HK-2 (cell line): Measurements from ENCODE around the gene WASF3.

Experiments
- DNase-seq: peaks from one replicate; pipeline ENCODE4 v3.0.0-alpha.2; 2018; ENCODE audit not compliant: unreplicated experiment

Gene WASF3

DNA sequence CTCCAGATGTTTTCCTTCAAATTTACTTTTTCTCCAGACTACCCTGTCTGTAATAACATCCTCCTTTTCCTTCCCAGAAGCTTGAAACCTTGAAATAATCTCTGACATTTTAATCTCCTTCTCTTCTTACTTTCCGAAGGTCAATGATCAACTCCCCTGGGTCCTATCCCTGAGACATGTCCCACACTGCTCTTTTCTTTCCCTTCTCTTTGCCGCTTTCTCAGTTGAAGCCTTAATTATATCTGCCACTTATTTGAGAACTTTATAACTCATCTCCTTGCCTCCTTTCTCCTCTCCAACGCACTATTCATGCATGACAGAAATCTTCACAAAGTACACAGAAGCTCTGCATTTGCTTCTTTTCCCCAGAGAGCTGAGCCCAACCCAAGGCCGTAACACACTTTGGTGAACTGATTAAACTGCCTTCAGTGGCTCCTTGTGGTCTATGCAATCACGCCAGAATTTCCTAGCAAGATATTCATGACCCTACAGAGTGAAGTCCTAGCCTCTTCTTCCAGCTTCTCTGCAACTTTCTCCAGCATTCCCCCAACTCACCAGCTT, 9.2 kb upstream of the WASF3 start:
- DNase-seq, result no peak

DNA sequence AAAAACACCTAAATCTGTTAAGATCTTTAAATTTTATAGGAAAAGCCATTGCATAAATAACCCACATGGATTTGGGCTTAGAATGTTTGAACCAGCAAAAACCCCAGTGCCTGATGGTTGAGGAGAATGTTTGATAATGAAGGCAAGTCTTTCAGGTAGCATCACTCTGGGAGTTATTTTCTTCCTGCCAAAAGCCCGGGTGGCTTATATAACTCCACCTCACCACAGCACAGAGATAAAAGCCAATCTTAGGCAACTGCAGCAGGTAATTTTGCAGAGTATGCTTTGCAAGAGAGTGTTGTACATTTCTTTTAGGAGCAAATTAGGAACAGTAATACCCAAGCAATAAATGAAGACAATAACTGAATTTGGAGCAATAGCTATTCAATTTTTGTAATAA, 7.8 kb upstream of the WASF3 start:
- no peak for DNase-seq

DNA sequence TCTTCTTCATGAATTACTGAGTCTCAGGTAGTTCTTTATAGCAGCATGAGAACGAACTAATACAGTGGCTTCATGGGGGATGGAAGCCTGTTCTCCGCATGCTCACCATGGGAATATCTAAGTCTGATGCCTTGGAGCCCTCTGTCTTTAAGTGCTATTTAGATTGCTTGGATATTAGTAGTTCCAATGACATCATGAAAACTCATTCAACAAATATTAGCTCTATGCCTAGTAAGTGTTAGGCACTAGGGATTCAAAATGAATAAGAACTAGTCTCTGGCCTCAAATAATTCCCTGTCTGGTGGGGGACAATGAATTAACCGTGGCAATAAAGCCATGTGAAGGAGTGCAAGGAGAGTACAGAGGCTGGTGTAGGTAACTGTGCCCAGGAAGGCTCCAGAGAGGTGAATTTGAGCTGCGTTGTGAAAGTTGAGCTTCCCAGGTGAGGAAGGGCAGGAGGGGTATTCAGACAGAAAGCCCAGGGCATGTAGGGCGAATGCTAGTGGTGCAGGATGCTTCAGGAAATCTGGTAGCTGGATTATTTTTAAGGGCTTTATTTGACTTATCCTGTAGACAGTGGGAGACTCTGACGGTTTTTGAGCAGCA, 6.1 kb upstream of the WASF3 start:
- no peak for DNase-seq

DNA sequence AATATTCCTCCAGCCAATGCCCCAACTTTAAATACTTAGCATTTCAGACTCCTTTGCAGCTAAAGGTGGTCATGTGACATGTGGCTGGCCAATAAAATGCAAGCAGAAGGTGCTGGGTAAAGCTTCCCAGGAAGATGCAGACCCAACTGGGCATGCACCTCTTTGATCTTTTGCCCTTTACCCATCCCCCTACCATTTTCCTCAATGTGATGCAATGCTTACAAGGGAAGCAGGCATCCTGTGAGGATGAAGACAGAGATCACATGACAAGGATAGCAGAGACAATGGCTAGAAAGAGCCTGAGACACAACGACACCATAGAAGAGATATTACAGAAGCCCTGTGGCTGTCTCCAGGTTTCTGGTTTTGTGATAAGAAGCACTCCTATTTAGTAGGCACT, 2.1 kb upstream of the WASF3 start:
- no peak for DNase-seq

GRCh38 chr13:26557051-26557392, 461 bp upstream of the WASF3 start:
- DNase-seq, result no peak

DNA sequence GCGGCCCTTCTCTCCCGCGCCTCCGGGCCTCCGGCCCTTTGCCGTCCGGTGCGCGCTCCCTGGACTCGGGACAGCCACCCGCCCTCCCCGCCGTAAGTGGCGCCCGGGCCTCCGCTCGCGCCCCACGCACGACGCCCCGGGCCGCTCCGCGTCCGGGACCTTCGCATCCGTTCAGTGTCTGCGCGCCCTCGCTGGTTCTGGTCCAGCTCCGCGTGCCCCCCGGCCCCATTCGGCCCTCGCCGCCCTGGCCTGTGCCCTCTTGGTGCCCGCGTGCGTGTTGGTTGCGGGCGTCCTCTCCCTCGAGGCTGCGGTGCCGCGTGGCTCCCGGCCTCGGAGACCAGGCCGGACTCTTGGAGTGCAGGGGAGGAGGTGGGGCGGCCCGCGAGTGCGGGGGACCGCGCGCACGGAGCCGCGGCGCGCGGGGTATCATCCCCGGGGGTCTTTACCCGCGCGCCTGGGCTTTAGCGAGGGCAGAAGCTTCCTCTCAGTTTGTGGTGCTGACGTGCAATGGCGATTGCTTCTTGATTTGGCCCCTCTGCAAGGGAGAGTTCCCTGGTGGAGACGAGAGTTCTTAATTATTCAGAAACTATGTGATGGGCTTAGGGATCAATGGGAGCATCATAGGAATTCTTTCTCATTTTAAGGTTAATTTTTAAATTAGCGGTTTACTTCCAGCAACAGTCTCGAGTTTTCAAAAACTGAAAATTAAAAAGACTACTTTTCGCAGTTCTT, 757 bp downstream of the WASF3 start:
- DNase-seq, result peak; percentile 20

GRCh38 chr13:26558987-26559386, 1.5 kb downstream of the WASF3 start:
- no peak for DNase-seq

DNA sequence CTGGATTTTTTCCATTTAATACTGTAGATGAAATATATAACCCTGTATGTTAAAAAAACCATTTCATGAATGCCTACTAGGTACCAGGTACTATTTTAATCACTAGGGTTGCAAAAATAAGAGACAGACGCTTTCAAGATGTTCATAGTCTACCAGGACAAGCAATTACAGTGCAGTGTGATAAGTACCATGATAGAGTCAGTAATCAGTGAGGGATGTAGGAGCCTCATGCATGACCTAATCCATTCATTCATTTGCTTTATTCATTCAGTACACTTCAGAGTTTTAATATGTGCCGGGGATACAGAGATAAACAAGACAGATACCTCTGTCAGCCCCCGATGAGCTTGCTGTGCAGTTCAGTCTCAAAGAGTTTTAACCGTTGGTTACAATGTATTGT, 3.0 kb downstream of the WASF3 start:
- no peak for DNase-seq

DNA sequence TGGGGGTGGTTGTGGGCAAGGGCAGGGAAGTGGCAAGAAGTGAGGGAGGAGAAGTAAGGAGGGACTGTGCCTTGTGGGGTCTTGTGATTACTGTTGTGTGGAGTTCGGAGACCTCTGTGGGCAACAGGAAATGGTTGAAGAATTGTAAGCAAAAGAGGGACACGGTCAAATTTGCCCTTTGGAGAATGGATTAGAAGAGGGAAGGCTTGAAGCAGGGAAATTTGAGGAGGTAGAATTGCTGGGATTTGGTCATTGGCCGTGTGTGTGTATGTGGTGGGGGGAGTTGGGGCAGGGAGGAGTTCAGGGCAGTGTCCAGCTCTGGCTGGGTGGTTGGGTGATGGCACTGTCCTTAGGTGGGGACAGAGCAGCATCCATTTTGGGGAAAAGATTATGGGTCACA, 3.6 kb downstream of the WASF3 start:
- DNase-seq, result no peak

GRCh38 chr13:26561651-26562511, 4.4 kb downstream of the WASF3 start:
- DNase-seq, result no peak

DNA sequence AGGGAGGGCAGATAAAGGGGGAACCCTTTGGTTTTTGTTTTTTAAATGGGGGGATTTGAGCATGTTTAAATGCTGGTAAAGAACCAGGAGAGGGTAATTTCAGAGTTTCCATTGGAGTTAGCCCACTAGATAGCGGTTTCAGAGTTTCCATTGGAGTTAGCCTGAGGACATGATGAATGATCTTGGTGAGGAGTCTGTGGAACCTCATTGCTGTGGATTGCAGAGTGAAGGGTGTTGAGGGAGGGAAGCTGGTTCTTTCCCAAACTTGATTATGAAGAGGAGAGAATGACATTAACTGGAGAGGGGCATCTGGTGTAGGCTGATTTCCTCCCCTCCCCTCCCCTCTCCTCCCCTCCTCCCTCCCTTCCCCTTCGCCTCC, 5.0 kb downstream of the WASF3 start:
- no peak for DNase-seq

DNA sequence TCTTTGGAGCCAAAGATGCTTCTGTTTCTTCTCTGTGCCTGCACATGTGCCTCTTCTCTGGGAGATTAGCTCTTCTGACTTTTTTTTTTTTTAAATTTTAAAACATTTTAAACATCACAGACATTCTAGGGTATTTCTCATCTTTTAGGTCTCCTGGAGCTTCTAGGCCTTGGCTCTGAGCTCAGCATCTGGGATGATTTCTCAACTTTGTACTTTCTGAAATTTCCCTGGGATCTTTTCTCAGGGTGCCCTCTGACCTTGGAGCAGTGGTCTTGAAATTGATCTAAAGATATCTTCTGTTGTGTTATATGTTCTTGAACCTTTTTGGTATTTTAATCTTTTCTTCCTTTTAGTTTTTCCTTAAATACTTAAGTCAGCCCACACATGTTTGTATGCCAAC, 6.2 kb downstream of the WASF3 start:
- DNase-seq, result no peak

DNA sequence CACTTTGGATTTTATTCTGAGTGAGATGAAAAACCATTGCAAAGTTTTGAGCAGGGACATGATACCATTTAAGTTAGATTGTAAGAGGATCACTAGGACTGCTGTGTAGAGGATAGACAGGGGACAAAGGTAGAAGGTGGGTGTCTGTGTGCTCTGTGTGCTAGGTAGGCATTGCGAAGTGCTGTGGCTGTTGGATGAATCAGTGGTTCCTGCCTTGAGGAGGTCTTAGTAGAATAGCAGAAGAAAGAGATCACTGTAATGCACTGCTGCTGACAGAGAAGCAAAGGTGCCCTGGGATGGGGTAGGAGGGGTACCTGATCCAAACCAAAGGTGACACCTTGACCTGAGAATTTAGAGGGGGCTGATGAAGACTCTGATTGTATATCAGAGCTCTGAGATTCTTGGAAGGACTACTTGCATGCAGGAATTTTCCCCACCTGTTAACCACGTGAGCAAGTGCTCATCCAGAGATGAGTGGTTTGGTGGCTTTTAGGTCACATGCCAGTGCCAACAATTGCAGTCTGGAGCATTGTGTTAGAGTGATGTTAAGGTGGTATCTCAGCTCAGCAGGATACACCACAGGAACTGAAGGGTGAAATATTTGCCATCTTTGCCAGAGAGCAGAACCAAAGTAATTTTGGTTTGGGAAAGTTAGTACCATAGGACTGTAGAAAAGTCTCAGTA, 10.8 kb downstream of the WASF3 start:
- DNase-seq, result no peak

- DNase-seq, result no peak
These were observed 14.0 kb downstream of the WASF3 start for GRCh38 chr13:26571518-26571917.

DNA sequence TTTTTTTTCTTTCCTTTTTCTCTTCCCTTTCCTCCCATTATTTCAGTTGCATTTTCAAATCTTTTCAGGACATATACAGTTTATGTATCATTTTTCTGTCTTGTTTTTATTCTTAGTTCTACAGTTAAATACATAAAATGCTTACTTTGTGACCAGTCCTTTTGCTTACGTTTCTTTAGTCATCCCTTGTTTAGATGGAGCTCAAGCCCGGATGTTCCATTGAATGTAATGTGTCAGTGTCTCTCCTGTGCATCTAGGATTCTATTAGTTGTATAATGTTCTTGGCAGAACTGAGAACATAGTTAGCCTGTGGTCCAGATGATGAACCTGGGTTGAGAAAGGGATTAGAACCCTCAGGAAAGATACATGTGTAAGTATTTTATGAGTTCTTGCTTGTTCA, 17.8 kb downstream of the WASF3 start:
- DNase-seq, result no peak

- no peak for DNase-seq
These were observed 22.1 kb downstream of the WASF3 start for GRCh38 chr13:26579580-26579979.

DNA sequence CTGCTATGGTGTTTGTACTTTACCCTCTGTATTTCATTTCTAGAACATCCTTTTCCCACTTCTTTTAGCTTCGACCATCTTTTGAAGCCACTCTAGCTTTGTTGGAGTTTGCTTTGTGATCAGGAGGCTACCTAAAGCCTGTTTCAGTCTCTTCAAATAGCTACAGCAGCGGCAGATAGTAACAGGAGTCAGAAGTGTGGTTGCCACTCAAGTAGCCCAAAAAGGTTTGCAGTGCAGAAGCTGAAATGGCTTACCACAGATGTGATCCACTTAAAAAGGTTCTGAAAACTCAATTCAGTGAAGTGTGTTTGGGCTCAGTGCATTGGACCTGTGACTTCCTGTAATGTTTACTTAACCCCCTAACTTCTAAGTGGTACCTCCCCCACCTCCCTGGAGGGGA, 26.2 kb downstream of the WASF3 start:
- no peak for DNase-seq

- no peak for DNase-seq
These were observed 27.2 kb downstream of the WASF3 start for GRCh38 chr13:26584713-26585112.

GRCh38 chr13:26585136-26585535, 27.7 kb downstream of the WASF3 start:
- no peak for DNase-seq

- DNase-seq, result no peak
These were observed 29.8 kb downstream of the WASF3 start for GRCh38 chr13:26587251-26587650.

DNA sequence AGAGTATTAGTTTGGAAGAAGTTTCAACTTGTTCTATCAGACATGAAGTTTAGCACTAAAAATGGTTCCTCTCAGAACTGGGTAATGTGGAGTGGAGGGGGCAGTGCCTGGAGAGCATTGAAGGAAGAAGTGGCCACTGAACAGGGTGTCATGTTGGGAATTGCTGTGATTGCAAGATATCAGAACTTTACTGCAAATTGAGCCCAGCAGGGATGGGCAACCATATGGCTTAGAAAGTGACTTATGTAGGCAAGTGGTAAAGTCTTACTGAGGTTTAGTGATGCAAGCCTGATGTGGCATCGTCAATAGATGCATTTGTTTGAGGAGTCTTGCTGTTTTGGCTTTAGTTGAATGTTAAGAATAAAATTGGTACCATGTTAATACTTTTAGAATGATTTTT, 31.7 kb downstream of the WASF3 start:
- no peak for DNase-seq

GRCh38 chr13:26589754-26590153, 32.3 kb downstream of the WASF3 start:
- DNase-seq, result no peak
